Measurements from ENCODE around the gene ASGR1.
A peak's percentile ranks its signal among the peaks of the same experiment; 100 is the strongest.

ASGR1 gene

DNA sequence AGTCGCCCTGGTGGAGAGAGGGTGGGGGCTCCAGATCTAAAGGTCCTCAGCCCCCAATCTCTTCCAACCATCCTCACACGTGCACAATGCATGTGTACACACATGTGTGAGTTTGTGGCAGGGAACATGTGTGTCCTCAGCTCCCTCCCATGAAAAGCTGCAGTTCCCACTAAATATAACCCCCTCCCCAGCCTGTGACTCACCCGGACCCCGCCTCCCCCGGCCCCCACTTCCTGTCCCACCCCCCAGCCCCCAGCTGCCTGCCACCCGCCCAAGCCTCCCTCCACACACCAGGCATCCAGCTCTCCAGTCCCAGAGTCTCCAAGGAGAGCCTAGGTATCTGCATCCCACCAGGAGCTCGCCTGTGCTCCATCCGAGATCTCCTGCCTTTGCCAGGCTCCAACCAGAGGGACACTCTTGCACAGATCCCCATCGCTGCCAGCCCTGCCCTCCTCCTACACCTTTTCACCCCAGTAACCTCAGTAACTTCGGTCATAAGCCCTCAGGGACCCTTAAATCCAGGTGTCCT lies 36.5 kb upstream of the ASGR1 start:
- DNase-seq = no peak

- no peak for DNase-seq
These were observed 36.0 kb upstream of the ASGR1 start for GRCh38 chr17:7215136-7215638.

GRCh38 chr17:7214300-7215135 lies 35.3 kb upstream of the ASGR1 start:
- DNase-seq = peak; percentile 87

GRCh38 chr17:7213895-7214299 lies 34.7 kb upstream of the ASGR1 start:
- no peak for DNase-seq

DNA sequence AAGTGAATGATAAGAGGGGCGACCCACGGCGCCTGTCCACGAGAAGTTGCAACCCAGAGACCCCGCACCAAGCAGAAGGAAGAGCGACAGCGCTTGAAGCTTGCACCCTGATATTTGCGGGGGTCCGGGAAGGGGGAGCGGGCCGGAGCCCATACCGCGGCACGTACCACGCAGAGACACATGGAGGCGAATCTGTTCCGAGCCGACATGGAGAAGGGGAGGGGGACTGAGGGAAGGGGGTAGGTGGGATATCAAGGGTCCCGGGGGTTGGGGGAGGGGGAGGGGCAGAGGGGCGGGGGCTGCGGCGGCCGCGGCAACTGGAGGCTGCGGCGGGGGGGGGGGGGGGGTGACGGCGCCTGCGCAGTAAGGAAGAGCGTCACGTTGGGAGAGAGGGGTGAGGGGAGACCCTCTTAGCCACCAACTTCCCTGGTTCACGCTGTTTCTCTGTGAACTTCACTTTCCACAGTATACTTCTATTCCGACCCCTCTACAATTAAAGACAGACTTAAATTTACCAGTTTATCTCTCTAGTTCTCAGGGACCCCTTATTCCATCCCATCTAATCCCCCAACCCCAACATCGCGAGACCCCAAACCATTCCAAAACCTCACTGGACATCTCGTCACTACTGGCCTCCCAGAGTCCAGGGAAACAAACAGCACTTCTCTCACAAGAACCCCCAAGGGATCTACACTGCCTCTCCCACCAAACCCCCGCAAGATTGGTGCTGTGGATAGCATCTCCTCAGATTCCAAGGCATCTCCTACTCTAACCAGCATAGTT lies 32.5 kb upstream of the ASGR1 start:
- no peak for DNase-seq

GRCh38 chr17:7208754-7209460 lies 29.7 kb upstream of the ASGR1 start:
- DNase-seq = no peak

DNA sequence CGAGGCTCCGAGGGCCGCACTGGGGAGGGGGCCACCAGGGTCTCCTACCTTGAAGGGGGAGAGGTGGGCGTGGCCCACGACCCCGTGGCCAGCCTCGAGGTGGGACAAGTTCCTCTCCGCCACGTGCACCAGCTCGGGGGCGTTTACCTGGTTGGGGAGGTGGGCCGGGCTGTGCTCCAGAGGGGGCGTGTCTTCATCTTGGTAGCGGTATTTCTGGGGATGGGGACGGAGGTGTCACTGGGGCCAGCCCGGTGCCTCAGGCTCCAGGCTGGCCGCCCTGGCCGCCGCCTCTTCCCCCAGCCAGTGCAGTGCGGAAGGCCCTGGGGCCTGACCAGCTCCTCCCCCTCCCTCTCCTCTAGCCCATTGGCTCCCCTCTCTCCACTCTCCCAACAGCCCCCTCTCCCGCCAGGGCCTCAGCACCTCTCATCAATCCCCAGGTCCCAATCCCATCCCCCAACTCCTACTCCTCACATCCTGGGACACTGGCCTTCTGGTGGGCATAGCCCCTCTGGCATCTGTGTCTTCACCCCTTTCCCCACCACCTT lies 28.9 kb upstream of the ASGR1 start:
- DNase-seq = no peak

DNA sequence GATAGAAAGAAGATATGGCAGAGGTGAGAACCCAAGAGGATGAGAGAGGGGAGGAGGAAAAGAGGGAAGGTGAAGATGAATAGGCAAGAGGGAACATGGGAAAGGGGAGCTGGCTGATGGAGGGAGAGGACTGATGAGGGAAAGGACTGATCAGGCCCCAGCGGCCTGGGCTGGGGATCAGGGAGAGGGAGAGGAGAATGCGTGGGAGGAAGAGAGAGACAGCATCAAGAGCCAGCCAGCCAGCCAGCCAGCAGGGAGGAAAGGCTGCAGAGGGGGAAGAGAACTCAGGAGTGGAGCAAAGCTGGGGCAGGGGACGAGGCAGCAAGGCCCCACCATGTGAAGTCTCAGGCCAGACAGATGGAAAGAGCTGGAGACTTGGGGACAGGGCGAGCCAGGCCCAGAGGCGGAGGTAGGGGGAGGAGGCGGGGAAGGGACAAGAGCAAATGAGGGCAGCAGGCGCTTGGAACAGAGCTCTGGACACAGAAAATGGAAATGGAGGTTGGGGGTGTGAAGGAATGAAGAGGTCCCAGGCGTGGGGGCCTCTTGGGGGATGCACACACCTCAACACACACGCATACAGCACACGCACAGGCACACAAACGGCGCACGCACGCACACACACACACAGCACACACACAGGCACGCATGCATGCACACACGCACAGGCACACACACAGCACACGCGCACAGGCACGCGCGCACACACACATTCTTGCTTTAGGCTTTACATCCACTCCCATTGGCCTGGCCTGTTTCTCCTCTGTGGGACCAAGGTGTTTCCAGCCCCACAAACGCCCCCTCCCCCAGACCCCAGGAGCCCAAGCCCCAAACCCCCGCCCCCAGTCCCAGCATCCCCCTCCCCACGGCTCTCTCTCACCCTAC lies 28.2 kb upstream of the ASGR1 start:
- DNase-seq = no peak

GRCh38 chr17:7205561-7205960 lies 26.4 kb upstream of the ASGR1 start:
- no peak for DNase-seq

- no peak for DNase-seq
These were observed 25.8 kb upstream of the ASGR1 start for GRCh38 chr17:7204828-7205461.

GRCh38 chr17:7204336-7204735 lies 25.2 kb upstream of the ASGR1 start:
- no peak for DNase-seq

GRCh38 chr17:7203391-7203790 lies 24.2 kb upstream of the ASGR1 start:
- DNase-seq = no peak

DNA sequence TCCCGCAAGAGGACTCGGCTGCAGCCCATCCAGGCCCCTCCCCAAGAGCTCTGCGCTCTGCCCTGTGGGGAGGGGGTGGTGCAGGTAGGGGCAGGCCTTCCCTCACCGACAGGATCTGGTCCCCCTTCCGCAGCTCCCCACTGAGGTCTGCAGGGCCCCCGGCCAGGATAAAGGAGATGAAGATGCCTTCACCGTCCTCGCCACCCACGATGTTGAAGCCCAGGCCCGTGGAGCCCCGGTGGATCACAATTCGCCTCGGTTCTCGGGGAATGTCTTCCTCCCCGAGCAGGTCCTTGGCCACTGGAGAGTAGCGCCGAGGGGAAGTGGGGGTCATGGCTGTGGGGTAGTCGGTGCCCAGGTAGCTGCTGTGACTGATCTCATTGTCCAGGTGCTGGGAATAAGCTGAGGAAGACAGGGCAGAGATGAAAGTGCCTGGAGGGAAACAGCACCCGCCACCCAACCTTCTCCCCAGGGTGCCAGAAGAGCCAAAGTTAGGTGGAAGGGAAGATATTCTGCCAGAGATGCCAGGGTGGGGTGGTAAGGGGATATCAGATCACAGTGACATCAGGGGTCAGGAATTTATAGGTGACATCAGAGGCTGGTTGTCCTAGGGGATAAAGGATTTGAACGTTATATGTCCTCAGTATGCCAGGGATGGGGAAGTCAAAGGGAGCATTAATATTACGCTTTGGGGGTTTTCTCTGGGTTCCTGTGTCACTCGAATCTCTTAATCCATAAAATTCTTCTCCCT lies 17.7 kb upstream of the ASGR1 start:
- DNase-seq = no peak

GRCh38 chr17:7195971-7196370 lies 16.8 kb upstream of the ASGR1 start:
- no peak for DNase-seq

DNA sequence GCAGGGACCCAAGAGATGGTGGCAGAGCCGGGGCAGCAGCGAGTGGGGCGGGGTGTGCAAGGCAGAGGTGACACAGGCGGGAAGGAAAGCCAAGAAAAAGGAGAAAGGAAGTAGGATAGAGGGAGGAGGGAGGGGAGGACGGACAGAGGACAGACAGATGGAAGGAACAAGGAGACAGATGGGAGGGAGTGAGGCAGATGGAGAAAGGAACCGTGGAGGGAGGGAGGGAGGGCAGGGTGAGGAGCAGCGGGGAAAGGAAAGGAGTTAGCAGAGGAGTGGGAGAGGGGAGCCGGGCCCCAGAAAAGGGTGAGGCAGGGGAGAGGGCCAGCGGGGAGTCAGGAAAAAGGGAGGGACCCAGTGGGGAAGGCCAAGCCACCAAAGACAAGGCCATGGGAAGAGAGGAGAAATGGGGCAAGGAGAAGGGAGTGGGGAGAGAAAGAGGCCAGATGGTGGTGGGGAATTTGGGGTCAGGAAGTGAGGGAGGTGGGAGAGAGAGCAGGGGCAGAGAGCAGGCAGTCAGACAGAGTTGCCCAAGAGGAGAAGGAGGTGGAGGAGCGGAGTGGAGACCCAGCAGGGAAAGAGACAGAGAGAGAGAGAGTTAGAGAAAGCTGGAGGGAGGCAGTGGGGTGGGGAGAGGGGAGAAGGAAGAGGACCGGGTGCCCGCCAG lies 13.2 kb upstream of the ASGR1 start:
- no peak for DNase-seq

GRCh38 chr17:7191571-7192270 lies 12.6 kb upstream of the ASGR1 start:
- peak; percentile 9 for DNase-seq

DNA sequence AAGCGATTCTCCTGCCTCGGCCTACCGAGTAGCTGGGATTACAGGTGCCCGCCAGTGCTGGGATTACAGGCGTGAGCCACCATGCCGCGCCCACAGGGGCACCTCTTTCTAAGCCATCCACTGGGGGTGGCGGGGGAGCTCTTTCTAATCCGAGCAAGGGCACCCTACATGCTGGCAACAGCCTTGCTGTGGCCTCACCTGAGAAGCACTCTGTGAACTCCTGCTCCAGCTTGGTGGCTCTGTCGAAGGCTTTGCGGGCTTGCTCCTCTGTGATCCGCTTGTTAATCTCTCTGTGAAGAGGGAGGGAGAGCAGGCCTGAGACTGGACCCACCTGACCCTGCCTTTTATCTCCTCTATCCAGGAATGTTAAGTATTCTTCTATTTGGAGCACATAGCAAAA lies 11.9 kb upstream of the ASGR1 start:
- no peak for DNase-seq

DNA sequence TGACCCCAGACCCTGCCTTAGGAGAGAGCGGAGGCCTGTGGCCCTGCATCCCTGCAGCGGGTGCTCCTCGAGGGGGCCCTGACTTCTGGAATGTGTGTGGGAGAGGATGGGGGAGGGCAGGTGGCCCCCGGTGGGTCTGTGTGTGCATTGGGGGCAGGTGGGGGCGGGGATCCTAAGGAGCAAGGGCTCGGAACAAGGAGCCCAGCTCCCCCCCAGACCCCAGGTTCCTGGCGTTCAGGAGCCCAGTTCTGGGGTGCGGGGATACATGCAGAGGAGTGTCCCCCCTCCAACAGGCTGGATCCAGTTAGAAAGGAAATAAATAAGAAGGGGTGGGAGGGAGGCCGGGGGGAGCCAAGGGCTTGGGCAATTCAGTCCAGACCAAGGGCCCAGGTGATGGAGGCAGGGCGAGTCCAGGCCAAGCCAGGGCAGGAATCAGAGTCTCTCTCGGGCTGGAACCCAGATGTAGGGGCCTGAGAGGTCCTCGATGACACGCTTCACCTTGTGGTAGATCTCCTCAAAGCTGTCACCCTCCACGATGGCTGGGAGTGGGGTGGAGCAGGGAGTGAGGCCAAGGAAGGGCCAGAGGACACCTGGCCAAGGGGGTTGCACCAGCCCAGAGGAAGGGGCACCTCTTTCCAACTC lies 11.2 kb upstream of the ASGR1 start:
- no peak for DNase-seq

DNA sequence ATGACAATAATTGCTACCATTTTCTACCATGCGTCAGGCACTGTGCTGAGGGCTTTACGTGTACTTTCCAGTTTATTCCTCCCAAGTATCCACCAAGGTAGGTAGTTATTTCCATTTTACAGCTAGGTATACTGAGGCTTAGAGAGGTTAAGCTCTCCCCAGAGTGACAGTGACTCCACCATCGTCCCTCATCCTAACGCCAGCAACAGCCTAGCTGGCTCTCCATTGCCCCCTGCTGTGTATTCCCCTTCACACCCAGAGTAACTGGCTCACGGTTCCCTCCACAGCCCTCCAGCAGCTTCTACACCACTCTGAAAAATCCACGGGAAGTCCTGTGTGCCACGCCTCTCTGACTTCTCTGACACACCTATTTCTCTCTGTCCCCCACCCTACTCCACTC lies 7.1 kb upstream of the ASGR1 start:
- DNase-seq = no peak

Data from amniotic stem cell (primary cell).